ELF-1 (cell line): Measurements from ENCODE around the gene LRP10.
A peak's percentile ranks its signal among the peaks of the same experiment; 100 is the strongest.

Experiments
- DNase-seq: peaks from one replicate; pipeline ENCODE4 v3.0.0-alpha.2; 2016; ENCODE audit warnings: low read depth, low spot score

The LRP10 gene

DNA sequence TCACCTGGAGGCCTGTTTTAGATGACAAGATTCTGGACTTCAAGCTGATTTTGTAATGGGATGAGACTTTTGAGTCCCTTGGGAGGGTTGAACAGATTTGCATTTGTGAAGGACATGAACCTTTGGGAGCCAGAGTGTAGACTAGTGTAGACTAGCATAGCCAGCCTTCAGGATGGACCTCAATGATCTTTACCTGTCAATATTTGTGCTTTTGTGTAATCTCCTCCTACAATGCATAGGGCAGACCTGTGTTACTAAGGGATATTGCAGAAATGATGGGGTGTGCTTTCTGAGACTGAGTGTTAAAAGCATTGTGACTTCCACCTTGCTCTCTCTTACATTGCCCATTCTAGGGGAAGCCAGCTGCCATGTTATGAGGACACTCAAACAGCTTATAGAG is 9.9 kb upstream of the LRP10 start:
- DNase-seq, result no peak

DNA sequence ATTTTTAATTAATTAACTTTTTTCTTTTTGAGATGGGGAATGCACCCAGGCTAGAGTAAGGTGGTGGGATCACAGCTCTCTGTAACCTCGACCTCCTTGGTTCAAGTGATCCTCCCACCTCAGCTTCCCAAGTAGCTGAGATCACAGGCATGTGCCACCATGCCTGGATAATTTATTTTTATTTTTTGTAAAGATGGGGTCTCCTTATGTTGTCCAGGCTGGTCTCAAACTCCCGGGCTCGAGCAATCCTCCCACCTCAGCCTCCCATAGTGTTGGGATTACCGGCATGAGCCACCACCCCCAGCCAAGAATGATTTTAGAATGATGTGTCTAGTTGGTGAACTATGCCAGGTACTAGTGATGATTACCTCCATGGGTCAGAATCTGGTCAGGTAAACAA is 6.6 kb upstream of the LRP10 start:
- no peak for DNase-seq

DNA sequence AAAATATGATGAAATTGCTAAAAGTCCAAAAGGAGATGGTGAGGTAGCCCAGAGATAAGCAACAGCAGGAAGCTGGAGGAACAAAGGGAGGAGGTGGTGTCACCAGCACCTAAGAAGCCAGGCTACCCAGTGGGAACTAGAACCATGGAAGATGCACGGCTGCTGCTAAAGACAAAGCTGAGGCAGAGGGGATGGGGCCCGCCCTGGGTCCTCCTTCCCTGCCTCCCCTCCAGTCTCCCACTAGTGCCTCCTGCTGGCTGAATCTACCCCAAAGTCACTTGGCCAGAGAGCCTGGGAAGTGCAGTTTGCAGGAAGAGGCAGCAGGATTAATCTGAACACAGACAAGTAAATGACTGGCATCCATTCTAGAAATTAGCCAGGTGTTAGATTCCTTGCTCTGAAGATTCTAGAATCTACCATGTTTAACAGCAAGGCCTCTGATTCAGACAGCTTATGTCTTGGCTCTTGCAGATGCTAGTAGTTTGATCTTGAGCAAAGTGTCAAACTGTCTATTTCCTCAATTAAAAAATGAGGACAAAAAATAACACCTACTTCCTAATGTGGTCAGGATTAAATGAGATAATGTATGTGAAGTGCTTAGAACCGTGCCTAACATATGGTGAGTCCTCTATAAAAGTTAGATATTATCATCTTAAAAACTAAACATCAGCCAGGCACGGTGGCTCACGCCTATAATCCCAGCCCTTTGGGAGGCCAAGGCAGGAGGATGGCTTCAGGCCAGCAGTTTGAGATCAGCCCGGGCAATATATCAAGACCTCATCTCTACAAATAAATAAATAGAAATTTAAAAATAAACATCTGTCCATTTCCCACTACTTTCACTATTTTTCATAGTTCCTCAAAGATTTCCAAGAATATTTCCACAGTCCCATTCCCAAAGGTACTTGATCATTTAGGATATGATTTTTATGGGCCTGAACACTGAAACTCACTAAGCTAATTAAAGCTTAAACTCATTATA is 5.8 kb upstream of the LRP10 start:
- peak; percentile 78 for DNase-seq

DNA sequence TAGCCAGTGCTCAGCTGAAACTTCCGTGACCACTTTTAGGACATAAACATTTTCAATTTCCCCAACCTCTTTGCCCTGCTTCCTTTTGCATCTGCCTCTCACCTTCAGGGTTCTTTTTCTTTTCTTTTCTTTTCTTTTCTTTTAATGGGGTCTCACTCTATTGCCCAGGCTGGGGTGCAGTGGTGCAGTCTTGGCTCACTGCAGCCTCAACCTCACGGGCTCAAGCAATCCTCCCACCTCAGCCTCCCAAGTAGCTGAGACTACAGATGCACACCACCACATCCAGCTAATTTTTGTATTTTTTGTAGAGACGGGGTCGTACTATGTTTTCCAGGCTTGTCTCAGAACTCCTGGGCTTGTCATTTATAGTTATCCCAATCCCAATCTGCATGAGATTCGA is 4.7 kb upstream of the LRP10 start:
- DNase-seq, result no peak

DNA sequence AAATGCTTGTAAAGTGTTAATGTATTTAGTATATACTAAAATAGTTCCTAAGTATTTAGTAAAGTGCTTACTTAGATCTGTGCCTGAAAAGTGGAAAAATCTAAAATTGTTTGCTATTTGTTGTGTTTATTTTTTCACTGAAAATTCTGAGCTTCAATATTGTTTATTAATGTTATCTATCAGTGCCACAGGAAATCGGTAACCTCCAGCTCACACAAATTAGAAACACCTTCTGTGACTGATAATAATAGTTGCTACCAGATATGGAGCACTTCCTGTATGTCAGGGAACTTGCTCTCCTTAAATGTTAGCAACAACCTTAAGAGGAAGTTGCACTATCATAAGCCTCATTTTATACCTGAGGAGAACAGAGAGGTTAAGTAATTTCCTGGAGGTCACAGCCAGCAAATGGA is 723 bp upstream of the LRP10 start:
- DNase-seq, result no peak

DNA sequence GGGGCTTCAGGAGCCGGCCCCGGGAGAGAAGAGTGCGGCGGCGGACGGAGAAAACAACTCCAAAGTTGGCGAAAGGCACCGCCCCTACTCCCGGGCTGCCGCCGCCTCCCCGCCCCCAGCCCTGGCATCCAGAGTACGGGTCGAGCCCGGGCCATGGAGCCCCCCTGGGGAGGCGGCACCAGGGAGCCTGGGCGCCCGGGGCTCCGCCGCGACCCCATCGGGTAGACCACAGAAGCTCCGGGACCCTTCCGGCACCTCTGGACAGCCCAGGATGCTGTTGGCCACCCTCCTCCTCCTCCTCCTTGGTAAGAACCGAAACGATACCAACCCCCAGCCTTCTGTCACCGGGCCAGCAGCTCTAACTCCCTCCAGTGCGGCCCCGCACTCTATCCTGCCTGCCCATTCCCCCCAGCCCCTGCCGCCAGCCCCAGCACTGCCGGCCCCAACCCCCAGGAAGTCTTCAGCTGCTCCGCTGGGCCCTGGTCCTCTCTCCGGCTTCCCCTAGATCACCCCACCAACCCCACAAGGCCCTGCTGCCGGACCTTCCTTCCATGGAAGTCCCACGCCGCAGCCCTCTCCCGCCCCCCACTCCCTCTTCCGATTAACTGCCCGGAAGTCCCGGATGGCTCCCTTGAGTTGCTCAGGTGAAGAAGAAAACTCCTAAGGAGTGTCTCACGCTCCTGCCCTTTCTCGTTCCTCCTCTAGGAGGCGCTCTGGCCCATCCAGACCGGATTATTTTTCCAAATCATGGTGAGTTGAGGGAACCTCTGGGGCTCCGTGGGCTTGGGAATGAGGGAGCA is 693 bp downstream of the LRP10 start:
- DNase-seq, result peak; percentile 94

DNA sequence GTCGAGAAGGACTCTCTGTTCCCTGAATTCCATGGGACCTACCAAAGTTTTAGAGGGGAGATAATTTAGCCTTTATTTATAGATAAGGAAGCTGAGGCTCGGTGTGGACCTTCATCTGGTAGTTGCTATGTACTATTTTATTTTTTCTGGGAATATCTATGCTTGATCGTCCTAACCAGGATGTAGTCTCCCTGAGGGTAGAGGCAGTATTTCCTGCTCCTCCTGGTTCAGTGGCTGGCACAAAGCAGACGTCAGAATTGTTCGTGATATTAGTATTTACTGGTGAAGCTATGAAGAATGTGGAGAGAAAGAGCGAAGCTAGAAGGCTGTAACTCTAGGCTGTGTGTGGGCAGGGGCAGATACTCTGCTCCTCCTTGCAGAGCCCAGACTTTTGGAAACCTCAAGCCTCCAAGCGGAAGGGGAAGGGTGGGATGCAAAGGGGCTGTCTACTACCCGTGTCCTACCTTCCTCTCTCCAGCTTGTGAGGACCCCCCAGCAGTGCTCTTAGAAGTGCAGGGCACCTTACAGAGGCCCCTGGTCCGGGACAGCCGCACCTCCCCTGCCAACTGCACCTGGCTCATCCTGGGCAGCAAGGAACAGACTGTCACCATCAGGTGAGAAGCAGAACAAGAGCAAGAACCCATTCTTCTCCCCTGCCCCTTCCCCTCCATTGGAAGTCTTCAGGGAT is 1.4 kb downstream of the LRP10 start:
- no peak for DNase-seq

DNA sequence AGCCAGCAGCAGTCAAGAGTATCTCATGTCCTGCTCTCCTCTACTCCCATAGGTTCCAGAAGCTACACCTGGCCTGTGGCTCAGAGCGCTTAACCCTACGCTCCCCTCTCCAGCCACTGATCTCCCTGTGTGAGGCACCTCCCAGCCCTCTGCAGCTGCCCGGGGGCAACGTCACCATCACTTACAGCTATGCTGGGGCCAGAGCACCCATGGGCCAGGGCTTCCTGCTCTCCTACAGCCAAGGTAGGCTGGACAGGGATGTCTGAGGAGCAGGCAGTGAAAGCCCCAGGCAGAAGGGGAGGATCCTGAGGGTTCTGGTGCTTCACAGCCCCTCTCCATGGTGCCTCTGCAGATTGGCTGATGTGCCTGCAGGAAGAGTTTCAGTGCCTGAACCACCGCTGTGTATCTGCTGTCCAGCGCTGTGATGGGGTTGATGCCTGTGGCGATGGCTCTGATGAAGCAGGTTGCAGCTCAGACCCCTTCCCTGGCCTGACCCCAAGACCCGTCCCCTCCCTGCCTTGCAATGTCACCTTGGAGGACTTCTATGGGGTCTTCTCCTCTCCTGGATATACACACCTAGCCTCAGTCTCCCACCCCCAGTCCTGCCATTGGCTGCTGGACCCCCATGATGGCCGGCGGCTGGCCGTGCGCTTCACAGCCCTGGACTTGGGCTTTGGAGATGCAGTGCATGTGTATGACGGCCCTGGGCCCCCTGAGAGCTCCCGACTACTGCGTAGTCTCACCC is 3.6 kb downstream of the LRP10 start:
- peak; percentile 34 for DNase-seq

DNA sequence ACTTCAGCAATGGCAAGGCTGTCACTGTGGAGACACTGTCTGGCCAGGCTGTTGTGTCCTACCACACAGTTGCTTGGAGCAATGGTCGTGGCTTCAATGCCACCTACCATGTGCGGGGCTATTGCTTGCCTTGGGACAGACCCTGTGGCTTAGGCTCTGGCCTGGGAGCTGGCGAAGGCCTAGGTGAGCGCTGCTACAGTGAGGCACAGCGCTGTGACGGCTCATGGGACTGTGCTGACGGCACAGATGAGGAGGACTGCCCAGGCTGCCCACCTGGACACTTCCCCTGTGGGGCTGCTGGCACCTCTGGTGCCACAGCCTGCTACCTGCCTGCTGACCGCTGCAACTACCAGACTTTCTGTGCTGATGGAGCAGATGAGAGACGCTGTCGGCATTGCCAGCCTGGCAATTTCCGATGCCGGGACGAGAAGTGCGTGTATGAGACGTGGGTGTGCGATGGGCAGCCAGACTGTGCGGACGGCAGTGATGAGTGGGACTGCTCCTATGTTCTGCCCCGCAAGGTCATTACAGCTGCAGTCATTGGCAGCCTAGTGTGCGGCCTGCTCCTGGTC is 4.3 kb downstream of the LRP10 start:
- DNase-seq, result no peak

DNA sequence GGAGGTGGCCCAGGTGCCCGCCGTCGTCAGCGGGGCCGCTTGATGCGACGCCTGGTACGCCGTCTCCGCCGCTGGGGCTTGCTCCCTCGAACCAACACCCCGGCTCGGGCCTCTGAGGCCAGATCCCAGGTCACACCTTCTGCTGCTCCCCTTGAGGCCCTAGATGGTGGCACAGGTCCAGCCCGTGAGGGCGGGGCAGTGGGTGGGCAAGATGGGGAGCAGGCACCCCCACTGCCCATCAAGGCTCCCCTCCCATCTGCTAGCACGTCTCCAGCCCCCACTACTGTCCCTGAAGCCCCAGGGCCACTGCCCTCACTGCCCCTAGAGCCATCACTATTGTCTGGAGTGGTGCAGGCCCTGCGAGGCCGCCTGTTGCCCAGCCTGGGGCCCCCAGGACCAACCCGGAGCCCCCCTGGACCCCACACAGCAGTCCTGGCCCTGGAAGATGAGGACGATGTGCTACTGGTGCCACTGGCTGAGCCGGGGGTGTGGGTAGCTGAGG is 5.5 kb downstream of the LRP10 start:
- DNase-seq, result no peak

DNA sequence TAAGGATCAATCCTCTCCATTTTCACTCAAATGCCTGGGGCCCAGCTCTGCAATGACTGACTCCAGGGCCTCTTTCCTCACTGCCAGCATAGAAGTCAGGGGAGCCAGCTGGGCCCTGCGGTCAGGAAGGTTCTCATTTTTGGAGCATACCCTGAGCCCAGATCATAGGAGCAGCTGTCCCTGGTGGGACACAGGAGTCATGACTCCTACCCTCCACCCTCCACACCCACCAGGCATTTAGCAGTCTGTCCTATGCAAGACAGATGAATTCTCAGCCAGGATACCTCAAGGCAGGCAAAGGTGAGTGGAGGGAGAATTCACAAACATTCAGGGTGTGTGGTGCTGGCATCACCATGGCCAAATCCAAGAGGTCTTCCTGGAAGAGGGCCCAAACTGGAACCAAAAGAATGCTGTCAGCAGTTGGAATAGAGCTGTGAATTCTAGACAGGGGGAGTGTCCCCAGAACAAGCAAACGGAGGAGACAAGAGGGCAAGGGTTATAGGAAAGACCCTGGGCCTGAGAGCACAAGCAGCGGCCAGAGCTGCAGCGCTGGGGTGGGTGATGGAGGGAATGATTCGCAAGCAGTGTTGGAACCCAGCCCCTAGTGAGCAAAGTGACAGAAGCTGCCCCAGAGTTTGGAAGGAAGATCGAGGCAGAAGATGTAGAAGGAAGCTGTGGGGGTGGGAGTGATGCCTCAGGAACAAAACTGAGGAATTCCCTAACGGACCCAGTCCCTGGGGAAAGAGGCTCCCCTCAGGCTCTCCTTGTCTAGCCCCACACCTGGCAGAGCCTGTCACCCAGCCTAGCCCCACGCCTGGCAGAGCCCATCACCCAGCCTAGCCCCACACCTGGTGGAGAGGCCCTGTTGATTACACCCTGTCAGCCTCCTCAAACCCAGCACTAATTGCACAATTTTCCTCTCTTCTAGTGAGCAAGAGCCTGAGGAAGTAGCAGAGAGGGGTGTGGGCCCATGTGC is 7.0 kb downstream of the LRP10 start:
- no peak for DNase-seq

DNA sequence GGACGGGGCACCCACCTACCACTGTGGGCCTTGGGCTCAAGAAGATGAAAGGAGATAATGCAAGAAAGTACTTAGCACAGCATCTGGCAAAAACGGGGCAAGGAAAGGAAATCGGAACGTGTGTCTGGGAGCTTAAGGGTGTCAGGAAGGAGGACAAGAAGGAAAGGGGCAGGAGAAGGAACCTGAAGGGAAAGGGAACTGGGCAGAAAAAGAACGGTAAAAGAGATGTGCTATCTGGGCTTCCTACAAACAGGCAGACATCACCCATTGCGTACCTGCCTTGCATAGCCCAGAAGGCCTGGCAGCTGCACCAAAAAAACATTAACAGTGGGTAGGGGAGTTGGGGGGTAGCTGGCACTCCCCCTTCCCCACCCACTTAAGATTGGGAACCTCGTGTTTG is 10.5 kb downstream of the LRP10 start:
- no peak for DNase-seq

DNA sequence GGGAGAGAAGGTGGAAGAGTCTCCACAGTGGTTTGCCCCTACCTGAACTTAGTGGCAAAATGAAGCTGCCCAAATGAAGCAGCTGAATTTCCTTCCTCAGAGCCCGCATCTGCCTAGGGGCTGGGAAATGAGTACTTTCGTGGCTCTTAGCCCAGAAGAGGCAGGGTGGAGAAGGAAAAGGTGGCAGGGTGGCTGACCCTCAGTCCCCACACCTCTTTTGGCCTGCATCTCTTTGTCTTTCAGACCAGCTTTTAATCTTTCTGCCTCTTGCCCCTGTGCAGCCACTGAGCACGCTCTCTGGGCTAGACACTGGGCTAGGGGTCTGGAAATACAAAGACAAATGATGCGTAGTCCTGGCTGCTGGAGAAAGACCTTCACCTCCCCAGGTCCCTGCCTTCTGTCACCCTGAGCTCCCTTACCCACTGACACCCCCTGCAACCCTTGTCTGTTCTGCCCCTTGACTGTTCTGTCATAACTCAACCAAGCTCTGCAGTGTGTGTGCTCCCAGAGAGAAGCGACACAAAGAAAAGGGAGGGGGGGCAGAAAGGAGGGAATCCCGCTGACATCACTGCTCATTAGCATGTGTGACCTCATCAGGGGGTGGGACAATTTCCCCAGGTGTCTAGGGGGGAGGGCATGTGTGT is 11.1 kb downstream of the LRP10 start:
- peak; percentile 72 for DNase-seq

DNA sequence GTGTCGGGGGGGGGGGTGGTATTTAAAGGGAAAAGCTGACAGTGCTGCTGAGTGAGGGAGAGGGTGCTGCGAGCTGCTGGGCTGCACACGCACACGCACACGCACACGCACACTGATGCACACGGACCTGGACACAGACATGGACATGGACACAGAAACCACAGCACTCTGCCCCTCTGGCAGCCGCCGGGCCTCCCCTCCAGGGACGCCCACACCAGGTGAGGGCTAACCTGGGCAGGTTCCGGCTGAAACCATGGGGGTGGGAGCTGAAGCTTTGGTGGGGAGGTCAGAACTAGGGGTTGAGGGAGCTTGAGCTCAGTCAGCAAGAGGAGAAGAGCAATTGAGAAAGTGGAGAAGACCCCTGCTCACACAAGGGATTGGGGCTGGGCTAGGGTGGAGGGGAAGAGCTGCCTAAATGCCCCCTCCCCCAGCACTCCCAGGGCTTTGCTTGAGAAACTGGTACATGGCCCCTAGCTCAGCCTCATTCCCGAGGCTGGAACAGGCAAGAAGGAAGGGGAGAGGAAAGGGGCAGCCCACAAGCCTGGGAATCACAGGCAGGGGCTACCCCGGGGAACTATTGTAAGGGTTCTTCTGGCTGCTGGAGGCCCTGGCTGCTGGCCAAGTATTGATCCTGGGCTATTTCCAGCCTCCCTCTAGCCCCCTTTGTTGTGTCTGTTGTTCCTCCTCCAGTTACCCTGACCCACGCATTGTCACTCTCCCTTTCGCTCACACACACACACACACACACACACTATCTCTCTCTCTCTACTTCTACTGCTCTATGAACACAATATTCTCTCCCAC is 11.8 kb downstream of the LRP10 start, which contains the start of gene REM2:
Gene REM2, plus strand, starts transcription at position 50 of the 804 bp plus-strand sequence. Its CDS starts 66 bp downstream, at position 116.
- DNase-seq, result peak; percentile 38

DNA sequence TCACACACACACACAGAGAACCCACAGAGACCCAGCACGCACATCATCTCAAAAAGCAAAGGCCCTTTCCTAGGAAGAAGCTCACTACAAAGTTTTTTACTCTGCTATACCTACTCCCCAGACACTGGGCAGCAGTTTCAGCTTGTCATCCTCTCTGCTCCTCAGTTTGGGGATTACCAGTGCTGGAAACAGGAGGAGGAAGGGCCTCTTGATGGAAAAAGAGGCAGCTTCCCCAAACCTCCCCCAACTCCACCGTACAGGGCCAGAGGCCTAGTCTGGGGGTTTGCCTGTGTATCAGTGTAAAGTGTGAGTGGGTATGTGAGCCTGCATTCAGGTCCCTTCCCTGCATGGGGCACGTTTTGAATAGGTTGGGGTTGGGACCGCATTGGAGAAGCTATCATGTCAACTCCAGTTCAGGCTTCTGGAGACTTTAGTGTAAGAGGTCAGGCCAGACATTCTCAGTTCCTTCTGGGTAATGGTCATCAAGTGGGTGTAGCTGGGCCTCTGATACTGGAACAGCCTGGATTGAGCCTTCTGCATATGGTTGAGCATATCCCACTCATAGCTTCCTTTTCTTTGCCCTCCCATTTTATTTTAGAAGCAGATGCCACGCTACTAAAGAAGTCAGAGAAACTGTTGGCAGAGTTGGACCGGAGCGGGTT is 12.7 kb downstream of the LRP10 start:
- DNase-seq, result no peak

DNA sequence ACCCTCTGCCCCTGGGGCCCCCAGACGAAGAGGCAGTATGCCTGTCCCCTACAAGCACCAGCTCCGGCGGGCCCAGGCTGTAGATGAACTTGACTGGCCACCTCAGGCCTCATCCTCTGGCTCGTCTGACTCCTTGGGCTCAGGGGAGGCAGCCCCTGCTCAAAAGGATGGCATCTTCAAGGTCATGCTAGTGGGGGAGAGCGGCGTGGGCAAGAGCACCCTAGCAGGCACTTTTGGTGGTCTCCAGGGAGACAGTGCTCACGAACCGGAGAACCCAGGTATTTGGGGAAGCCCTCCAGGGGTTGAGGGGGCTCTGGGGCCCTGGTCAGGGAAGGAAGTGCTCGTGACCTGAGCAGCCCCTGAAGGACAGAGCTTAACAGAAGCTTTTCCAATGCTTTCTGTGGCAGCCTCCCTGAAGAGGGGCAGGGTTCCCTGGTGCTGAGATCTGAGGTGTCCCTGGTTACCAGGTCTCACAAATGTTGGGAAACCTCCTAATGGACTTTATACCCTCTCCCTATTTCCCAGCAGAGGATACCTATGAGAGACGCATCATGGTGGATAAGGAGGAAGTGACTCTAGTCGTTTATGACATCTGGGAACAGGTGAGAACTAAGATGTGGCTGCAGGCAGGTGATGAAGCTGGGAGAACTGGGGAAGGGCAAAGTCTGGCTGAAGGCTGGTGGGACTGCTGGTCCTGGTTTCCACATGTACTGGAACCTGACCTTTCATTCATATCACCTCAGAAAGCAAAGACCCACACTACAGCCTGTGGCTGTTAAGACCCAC is 13.4 kb downstream of the LRP10 start:
- no peak for DNase-seq

DNA sequence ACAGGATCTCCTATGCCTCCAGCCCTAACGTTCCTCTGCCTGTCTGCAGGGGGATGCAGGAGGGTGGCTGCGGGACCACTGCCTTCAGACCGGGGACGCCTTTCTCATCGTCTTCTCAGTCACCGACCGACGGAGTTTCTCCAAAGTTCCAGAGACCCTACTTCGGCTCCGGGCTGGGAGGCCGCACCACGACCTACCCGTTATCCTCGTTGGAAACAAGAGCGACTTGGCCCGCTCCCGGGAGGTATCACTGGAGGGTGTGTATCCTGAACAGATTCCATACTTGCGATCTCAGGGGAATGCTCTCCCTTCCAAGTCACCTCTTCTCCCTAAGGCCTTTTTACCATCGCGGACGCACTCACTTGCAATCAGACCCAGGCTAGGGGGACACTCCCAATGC is 14.4 kb downstream of the LRP10 start:
- DNase-seq, result no peak
